H9 (cell line): ENCODE data around the gene PPP1R3C. TPM values are rescaled to one million over a fixed set of nuclear protein-coding genes. Genes with fewer than 3 reads are reported as not detected.
A peak's percentile ranks its signal among the peaks of the same experiment; 100 is the strongest.

ENCODE experiments used
- DNase-seq: peaks from one replicate; pipeline ENCODE4 v3.0.0-alpha.2; 2017
- H2AFZ ChIP-seq: one replicate; pipeline ENCODE4 v1.6.1; 2013; ENCODE audit warnings: mild to moderate bottlenecking, low read length, control low read depth, moderate library complexity
- H2AK5ac ChIP-seq: 2 replicates; pipeline ENCODE4 v1.6.1; 2013; ENCODE audit warnings: low read length, control low read depth, mixed read lengths; ENCODE audit not compliant: insufficient read length
- H2BK120ac ChIP-seq: one replicate; pipeline ENCODE4 v1.6.1; 2013; ENCODE audit warnings: low read depth, mild to moderate bottlenecking, low read length, control low read depth, inconsistent platforms; ENCODE audit not compliant: poor library complexity, severe bottlenecking
- H2BK12ac ChIP-seq: 2 replicates; pipeline ENCODE4 v1.6.1; 2013; ENCODE audit warnings: low read length, control low read depth, mixed read lengths, low read depth; ENCODE audit not compliant: insufficient read length
- H2BK15ac ChIP-seq: 2 replicates; pipeline ENCODE4 v1.6.1; 2013; ENCODE audit warnings: low read depth, low read length, control low read depth
- H2BK20ac ChIP-seq: one replicate; pipeline ENCODE4 v1.6.1; 2013; ENCODE audit warnings: low read depth, mild to moderate bottlenecking, low read length, control low read depth, inconsistent platforms; ENCODE audit not compliant: poor library complexity, severe bottlenecking
- H2BK5ac ChIP-seq: 2 replicates; pipeline ENCODE4 v1.6.1; 2013; ENCODE audit warnings: low read length, control low read depth, mixed read lengths; ENCODE audit not compliant: insufficient read length
- H3K14ac ChIP-seq: 2 replicates; pipeline ENCODE4 v1.6.1; 2013; ENCODE audit warnings: low read length, control low read depth; ENCODE audit not compliant: insufficient read depth
- H3K18ac ChIP-seq: 2 replicates; pipeline ENCODE4 v1.6.1; 2013; ENCODE audit warnings: low read depth, mild to moderate bottlenecking, mixed read lengths, low read length, control low read depth; ENCODE audit not compliant: insufficient read length
- H3K23ac ChIP-seq: 2 replicates; pipeline ENCODE4 v1.6.1; 2013; ENCODE audit warnings: low read length, control low read depth, mixed read lengths, low read depth; ENCODE audit not compliant: insufficient read length
- H3K23me2 ChIP-seq: 2 replicates; pipeline ENCODE4 v1.6.1; 2013; ENCODE audit warnings: low read depth, mild to moderate bottlenecking, mixed read lengths, low read length, control low read depth; ENCODE audit not compliant: insufficient read length, poor library complexity, severe bottlenecking
- H3K27ac ChIP-seq: 2 replicates; pipeline ENCODE4 v1.5.1; 2013; ENCODE audit warnings: low read length, control low read depth, mixed read lengths, low read depth; ENCODE audit not compliant: insufficient read length
- H3K27me3 ChIP-seq: 2 replicates; pipeline ENCODE4 v1.6.1; 2013; ENCODE audit warnings: low read length, control low read depth, inconsistent platforms; ENCODE audit not compliant: insufficient read depth
- H3K4ac ChIP-seq: 2 replicates; pipeline ENCODE4 v1.6.1; 2013; ENCODE audit warnings: low read depth, mild to moderate bottlenecking, control low read depth, inconsistent platforms, low read length, moderate library complexity
- H3K4me1 ChIP-seq: 2 replicates; pipeline ENCODE4 v1.6.1; 2013; ENCODE audit warnings: low read length, control low read depth, inconsistent platforms; ENCODE audit not compliant: insufficient read depth
- H3K4me2 ChIP-seq: 2 replicates; pipeline ENCODE4 v1.6.1; 2013; ENCODE audit warnings: low read length, control low read depth, mixed read lengths; ENCODE audit not compliant: insufficient read length, insufficient read depth
- H3K56ac ChIP-seq: 2 replicates; pipeline ENCODE4 v1.6.1; 2013; ENCODE audit warnings: low read depth, mild to moderate bottlenecking, mixed read lengths, low read length, control low read depth; ENCODE audit not compliant: insufficient read length
- H3K79me1 ChIP-seq: 2 replicates; pipeline ENCODE4 v1.6.1; 2013; ENCODE audit warnings: low read depth, mild to moderate bottlenecking, moderate library complexity, low read length, control low read depth, inconsistent platforms; ENCODE audit not compliant: insufficient read depth, poor library complexity, severe bottlenecking
- H3K79me2 ChIP-seq: 2 replicates; pipeline ENCODE4 v1.6.1; 2013; ENCODE audit warnings: low read length, control low read depth, inconsistent platforms; ENCODE audit not compliant: insufficient read depth
- H3K9ac ChIP-seq: 2 replicates; pipeline ENCODE4 v1.6.1; 2013; ENCODE audit warnings: low read length, control low read depth, mixed read lengths; ENCODE audit not compliant: insufficient read length; ENCODE audit errors: extremely low read depth
- H3K9me3 ChIP-seq: one replicate; pipeline ENCODE4 v1.6.1; 2013; ENCODE audit warnings: low read depth, low read length, inconsistent platforms; ENCODE audit not compliant: control insufficient read depth
- H3T11ph ChIP-seq: one replicate; pipeline ENCODE4 v1.6.1; 2013; ENCODE audit warnings: mild to moderate bottlenecking, low read length, control low read depth, inconsistent platforms
- H4K20me1 ChIP-seq: one replicate; pipeline ENCODE4 v1.6.1; 2013; ENCODE audit not compliant: control insufficient read depth, insufficient read length, insufficient read depth
- H4K5ac ChIP-seq: 2 replicates; pipeline ENCODE4 v1.6.1; 2013; ENCODE audit warnings: low read depth, mild to moderate bottlenecking, mixed read lengths, low read length, control low read depth; ENCODE audit not compliant: insufficient read length
- H4K8ac ChIP-seq: replicated peaks from 2 replicates; pipeline ENCODE4 v1.6.1; 2013; ENCODE audit warnings: low read length, control low read depth, mixed read lengths, low read depth; ENCODE audit not compliant: insufficient read length
- H4K91ac ChIP-seq: 2 replicates; pipeline ENCODE4 v1.6.1; 2013; ENCODE audit warnings: low read depth, mild to moderate bottlenecking, moderate library complexity, mixed read lengths, low read length, control low read depth; ENCODE audit not compliant: insufficient read length
- H3K27ac Mint-ChIP-seq, 3 experiments: 2 replicates in 2 of 3; 3 replicates in 1 of 3; pipeline ENCODE4 v1.8.0; 2020 to 2021; ENCODE audit warnings: mixed read lengths in 3 of 3, mild to moderate bottlenecking in 1 of 3, moderate library complexity in 1 of 3
- H3K27me3 Mint-ChIP-seq: 2 replicates; pipeline ENCODE4 v1.8.0; 2021; ENCODE audit warnings: low read depth, mild to moderate bottlenecking, moderate library complexity, mixed read lengths
- H3K36me3 Mint-ChIP-seq, 3 experiments: 2 replicates in 2 of 3; 3 replicates in 1 of 3; pipeline ENCODE4 v1.8.0; 2020 to 2021; ENCODE audit warnings: low read depth in 3 of 3, mixed read lengths in 3 of 3; ENCODE audit not compliant: insufficient read depth in 1 of 3
- H3K4me1 Mint-ChIP-seq, 2 experiments: 2 replicates each; pipeline ENCODE4 v1.8.0; 2020; ENCODE audit warnings: mixed read lengths in 2 of 2
- H3K4me3 Mint-ChIP-seq, 2 experiments: 2 replicates in 1 of 2; 3 replicates in 1 of 2; pipeline ENCODE4 v1.8.0; 2020 to 2021; ENCODE audit warnings: mild to moderate bottlenecking in 2 of 2, mixed read lengths in 2 of 2, moderate library complexity in 1 of 2
- H3K9me3 Mint-ChIP-seq, 2 experiments: 2 replicates in 1 of 2; 3 replicates in 1 of 2; pipeline ENCODE4 v1.8.0; 2020; ENCODE audit warnings: mild to moderate bottlenecking in 2 of 2, mixed read lengths in 2 of 2, moderate library complexity in 1 of 2
- WGBS: extraction: QIAGEN DNeasy Blood & Tissue Kit; methylation state at CpG from one replicate; pipeline ENCODE4 v1.1.7; 2013; ENCODE audit warnings: missing lambda C conversion rate, low lambda C conversion rate, mixed read lengths; ENCODE audit not compliant: insufficient read length; ENCODE audit errors: extremely low coverage; 5-methylcytosine and 5-hydroxymethylcytosine counted together
- total RNA-seq: library from RNA; stranded (reverse); gene quantifications from 2 replicates; pipeline ENCODE4 v1.2.1, GENCODE V29; 2021
- TF ChIP-seq, protein P1 (sequence below): fragments of 200-600 bp; sonication (generic); conservative IDR thresholded peaks from 3 replicates; pipeline ENCODE4 v1.8.0; 2021; ENCODE audit warnings: antibody characterized with exemption, mild to moderate bottlenecking

PPP1R3C gene
- total RNA-seq, 1 experiment from 2014 or later, result 1.2 TPM

GRCh38 chr10:91627344-91628102 is 5.3 kb downstream of the PPP1R3C start:
- Histone ChIP-seq H4K20me1 (no peaks in the 10 kb centered on the region), H3K56ac (no peak overlapping the region), H2BK20ac (no peak overlapping the region), H3K4me1 (no peaks in the 10 kb centered on the region), H3K14ac (no peak overlapping the region), H2BK5ac (no peak overlapping the region), H3K79me2 (no peaks in the 10 kb centered on the region), H3K9ac (no peak overlapping the region), H2BK12ac (no peak overlapping the region), H3K4me2 (no peak overlapping the region), H3K9me3 (no peaks in the 10 kb centered on the region), H2AFZ (no peak overlapping the region), H3K23me2 (no peaks in the 10 kb centered on the region), H2AK5ac (no peak overlapping the region), H3K4ac (no peak overlapping the region), H4K91ac (no peak overlapping the region), H2BK15ac (no peak overlapping the region), H3K27ac (no peak overlapping the region), H3T11ph (no peak overlapping the region), H3K18ac (no peak overlapping the region), H2BK120ac (no peak overlapping the region), H3K79me1 (no peaks in the 10 kb centered on the region), H4K8ac (no peak overlapping the region), H3K23ac (no peak overlapping the region), H4K5ac (no peak overlapping the region), H3K27me3 (no peaks in the 10 kb centered on the region)
- TF ChIP-seq, protein P1, sequence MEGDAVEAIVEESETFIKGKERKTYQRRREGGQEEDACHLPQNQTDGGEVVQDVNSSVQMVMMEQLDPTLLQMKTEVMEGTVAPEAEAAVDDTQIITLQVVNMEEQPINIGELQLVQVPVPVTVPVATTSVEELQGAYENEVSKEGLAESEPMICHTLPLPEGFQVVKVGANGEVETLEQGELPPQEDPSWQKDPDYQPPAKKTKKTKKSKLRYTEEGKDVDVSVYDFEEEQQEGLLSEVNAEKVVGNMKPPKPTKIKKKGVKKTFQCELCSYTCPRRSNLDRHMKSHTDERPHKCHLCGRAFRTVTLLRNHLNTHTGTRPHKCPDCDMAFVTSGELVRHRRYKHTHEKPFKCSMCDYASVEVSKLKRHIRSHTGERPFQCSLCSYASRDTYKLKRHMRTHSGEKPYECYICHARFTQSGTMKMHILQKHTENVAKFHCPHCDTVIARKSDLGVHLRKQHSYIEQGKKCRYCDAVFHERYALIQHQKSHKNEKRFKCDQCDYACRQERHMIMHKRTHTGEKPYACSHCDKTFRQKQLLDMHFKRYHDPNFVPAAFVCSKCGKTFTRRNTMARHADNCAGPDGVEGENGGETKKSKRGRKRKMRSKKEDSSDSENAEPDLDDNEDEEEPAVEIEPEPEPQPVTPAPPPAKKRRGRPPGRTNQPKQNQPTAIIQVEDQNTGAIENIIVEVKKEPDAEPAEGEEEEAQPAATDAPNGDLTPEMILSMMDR, result no peak
- WGBS, result no CpG with 5 or more reads among the region's 7 CpGs
- Mint-ChIP-seq H3K36me3 (peaks cover 6 to 25% (median 10%) of the 10 kb centered on the region in 3 experiments), H3K4me1 (peaks cover 2% of the 10 kb centered on the region in 2 experiments; a peak in 1 of 4 replicates), H3K9me3 (peaks cover 8 to 10% of the 10 kb centered on the region in 2 experiments), H3K27me3 (peaks cover 11% of the 10 kb centered on the region), H3K4me3 (no peak overlapping the region), H3K27ac (peak overlapping the region in 1 of 3 experiments; percentile 67; a peak in 1 of 7 replicates)
- no peak for DNase-seq
